NOMO-1 (cell line): ENCODE results near the gene FAM131C.

Experiments used
- DNase-seq, 2 experiments: peaks; one replicate each; lab custom pipeline; 2025; ENCODE audit not compliant: unreplicated experiment in 2 of 2; lab: John Stamatoyannopoulos, UW

FAM131C gene

GRCh38 chr1:16018749-16019643 is 54.5 kb downstream of the FAM131C start:
- DNase-seq: no peak

- DNase-seq: no peak
These were observed 55.1 kb downstream of the FAM131C start for GRCh38 chr1:16018308-16018707.

GRCh38 chr1:16017461-16018303 is 55.8 kb downstream of the FAM131C start, which contains the start of gene HSPB7:
HSPB7 (minus strand) TSS chr1:16018043; CDS start chr1:16017963, 80 bp downstream.
- peak; percentile 28 to 33 for DNase-seq

- no peak for DNase-seq
These were observed 56.4 kb downstream of the FAM131C start for GRCh38 chr1:16017076-16017460.

- no peak for DNase-seq
These were observed 57.2 kb downstream of the FAM131C start for GRCh38 chr1:16015960-16016901.

- DNase-seq: no peak
These were observed 58.0 kb downstream of the FAM131C start for GRCh38 chr1:16015491-16015890.

- peak in 1 of 2 experiments; percentile 15 for DNase-seq
These were observed 58.7 kb downstream of the FAM131C start for GRCh38 chr1:16014509-16015482.

- no peak for DNase-seq
These were observed 59.6 kb downstream of the FAM131C start for GRCh38 chr1:16013908-16014258.

GRCh38 chr1:16013220-16013907 is 60.1 kb downstream of the FAM131C start:
- DNase-seq: peak; percentile 64 to 75

- peak; percentile 66 to 85 for DNase-seq
These were observed 60.7 kb downstream of the FAM131C start for GRCh38 chr1:16012590-16013219.

GRCh38 chr1:16011936-16012589 is 61.4 kb downstream of the FAM131C start:
- DNase-seq: no peak

GRCh38 chr1:16010837-16011236 is 62.6 kb downstream of the FAM131C start:
- no peak for DNase-seq

GRCh38 chr1:16009678-16010077 is 63.8 kb downstream of the FAM131C start:
- no peak for DNase-seq

- DNase-seq: peak in 1 of 2 experiments; percentile 39
These were observed 64.4 kb downstream of the FAM131C start for GRCh38 chr1:16009030-16009460.
